ENCODE results near the gene CXorf49.
"Not testable (repeated sequence)": the region's sequence is repeated elsewhere in the genome, so short reads cannot be mapped to it uniquely, and the experiment has no call there.

The CXorf49 gene

GRCh38 chrX:71675636-71676035 lies 42.4 kb downstream of the CXorf49 start:
- DNase-seq (ENCODE audit: low read depth in 1 of 2, low spot score in 1 of 2) = not testable (repeated sequence)

DNA sequence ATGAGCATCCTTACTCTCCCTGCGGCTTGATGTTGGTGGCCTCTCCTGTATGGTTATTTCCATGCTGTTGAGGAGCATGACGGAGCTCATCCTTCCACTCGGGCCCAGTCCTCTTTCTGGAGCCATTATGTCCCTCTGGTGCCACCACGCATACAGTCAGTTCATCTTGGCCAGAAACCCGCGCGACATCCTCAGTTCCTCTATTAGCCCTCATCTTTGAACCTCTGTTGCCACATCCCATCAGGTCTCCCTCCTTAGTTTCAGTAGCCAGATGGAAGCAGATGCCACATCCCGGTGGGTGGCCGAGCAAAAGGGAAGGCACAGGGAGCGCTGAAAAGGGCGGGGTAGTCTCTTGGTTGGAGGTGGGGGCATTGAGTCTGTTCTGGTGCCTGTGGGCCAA lies 46.1 kb downstream of the CXorf49 start:
- no peak for DNase-seq (ENCODE audit: low read depth in 1 of 2, low spot score in 1 of 2)

- peak in 1 of 2 donors; percentile 49 for DNase-seq (ENCODE audit: low read depth in 1 of 2, low spot score in 1 of 2)
Measured at GRCh38 chrX:71671043-71671780, 46.9 kb downstream of the CXorf49 start.

GRCh38 chrX:71669947-71670346 lies 48.1 kb downstream of the CXorf49 start:
- not testable (repeated sequence) for DNase-seq (ENCODE audit: low read depth in 1 of 2, low spot score in 1 of 2)

GRCh38 chrX:71669492-71669891 lies 48.6 kb downstream of the CXorf49 start:
- DNase-seq (ENCODE audit: low read depth in 1 of 2, low spot score in 1 of 2) = no peak

DNA sequence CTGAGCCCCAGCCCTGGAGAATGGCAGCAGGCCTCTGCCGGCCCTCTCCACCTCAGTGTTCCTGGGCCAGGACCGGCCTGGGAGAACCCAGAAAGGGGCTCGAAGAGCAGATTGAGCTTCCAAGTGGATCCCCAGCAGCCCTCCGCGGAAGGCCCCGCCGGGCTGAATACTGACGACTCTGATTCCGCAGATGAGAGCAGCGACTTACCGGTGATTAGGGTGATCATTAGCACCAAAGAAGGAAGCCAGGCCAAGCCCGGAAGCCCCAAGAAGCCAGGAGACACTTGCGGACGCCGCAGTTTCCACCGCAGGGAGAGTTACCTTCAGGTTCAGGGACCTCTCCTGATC lies 49.9 kb downstream of the CXorf49 start:
- no peak for DNase-seq (ENCODE audit: low read depth in 1 of 2, low spot score in 1 of 2)

DNA sequence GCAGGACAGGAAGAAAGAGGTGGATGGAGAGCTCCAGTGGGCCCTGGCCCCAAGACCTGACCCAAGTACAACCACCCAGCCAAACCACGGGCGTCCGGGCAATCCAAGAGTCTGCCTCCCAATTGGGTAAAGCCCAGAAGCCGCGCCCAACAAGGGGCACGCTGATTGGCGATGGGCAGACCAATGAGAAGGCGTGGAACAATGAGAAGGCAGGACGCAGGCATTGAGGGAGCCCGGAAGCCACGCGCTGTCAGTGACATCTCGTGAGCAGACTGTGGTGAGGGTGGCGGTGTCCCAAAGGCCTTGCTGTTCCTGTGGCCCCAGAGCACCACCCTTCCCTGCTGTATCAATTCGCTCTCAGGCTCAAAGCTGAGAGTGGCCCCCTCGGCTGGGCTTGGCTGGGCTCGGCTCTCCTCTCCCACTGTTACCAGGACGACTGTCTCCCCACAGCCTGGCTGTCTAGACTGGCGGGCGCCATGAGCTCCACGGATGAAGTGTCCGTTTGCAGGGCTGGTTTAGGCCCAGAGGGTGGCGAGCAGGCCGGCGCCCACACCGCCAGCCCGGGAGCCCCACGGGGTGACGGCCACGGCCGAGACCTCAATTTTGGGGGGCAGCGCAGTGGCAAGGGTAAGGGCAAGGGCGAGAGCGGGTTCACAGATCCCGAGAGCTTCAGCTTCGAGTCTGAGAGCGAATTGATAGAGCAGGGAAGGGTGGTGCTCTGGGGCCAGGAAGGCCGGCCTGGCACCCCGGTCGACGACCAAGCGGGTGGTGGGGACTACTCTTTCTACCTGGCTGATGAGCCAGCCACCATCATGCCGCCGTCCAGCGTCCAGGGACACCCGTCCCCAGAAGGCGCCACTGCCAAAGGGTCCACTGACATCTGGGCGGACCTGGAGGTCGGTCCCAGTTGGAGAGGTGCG lies 50.5 kb downstream of the CXorf49 start, which contains the start of gene LOC101059915:
Gene LOC101059915, plus strand, starts transcription at position 219 of the 920 bp plus-strand sequence.
- DNase-seq (ENCODE audit: low read depth in 1 of 2, low spot score in 1 of 2) = no peak

- no peak for DNase-seq (ENCODE audit: low read depth in 1 of 2, low spot score in 1 of 2)
Measured at GRCh38 chrX:71666240-71667223, 51.6 kb downstream of the CXorf49 start.

GRCh38 chrX:71665747-71666146 lies 52.3 kb downstream of the CXorf49 start:
- no peak for DNase-seq (ENCODE audit: low read depth in 1 of 2, low spot score in 1 of 2)

GRCh38 chrX:71664889-71665491 lies 53.1 kb downstream of the CXorf49 start:
- no peak for DNase-seq (ENCODE audit: low read depth in 1 of 2, low spot score in 1 of 2)

Data from activated CD4-positive, alpha-beta T cell treated with anti-CD3 and anti-CD28 coated beads, Interleukin-2, amount 50 U/mL, for 24 hours (primary cell).